Suprapubic skin (tissue), 3 donors: Measurements from ENCODE around the gene TMCC1.

Source experiments
- POLR2A ChIP-seq, 2 donors: fragments of 450-650 bp; IDR thresholded peaks; one replicate each; pipeline ENCODE4 v1.6.1; 2017; ENCODE audit warnings: antibody characterized with exemption in 2 of 2, mild to moderate bottlenecking in 2 of 2, moderate library complexity in 2 of 2
- TF ChIP-seq, protein P1 (sequence below), 2 donors: fragments of 200-600 bp in 1 of 2; fragments of 450-650 bp in 1 of 2; sonication (generic) in 1 of 2; IDR thresholded peaks; one replicate each; pipeline ENCODE4 v1.5.1; 2016 to 2019; ENCODE audit warnings: antibody characterized with exemption in 2 of 2, mild to moderate bottlenecking in 1 of 2, moderate library complexity in 1 of 2

GRCh38 chr3:129694228-129694627 lies 199.3 kb downstream of the TMCC1 start:
- TF ChIP-seq, protein P1, sequence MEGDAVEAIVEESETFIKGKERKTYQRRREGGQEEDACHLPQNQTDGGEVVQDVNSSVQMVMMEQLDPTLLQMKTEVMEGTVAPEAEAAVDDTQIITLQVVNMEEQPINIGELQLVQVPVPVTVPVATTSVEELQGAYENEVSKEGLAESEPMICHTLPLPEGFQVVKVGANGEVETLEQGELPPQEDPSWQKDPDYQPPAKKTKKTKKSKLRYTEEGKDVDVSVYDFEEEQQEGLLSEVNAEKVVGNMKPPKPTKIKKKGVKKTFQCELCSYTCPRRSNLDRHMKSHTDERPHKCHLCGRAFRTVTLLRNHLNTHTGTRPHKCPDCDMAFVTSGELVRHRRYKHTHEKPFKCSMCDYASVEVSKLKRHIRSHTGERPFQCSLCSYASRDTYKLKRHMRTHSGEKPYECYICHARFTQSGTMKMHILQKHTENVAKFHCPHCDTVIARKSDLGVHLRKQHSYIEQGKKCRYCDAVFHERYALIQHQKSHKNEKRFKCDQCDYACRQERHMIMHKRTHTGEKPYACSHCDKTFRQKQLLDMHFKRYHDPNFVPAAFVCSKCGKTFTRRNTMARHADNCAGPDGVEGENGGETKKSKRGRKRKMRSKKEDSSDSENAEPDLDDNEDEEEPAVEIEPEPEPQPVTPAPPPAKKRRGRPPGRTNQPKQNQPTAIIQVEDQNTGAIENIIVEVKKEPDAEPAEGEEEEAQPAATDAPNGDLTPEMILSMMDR (IDR thresholded peaks at IDR 0.05), result no peak
- no peak for TF ChIP-seq POLR2A (IDR thresholded peaks at IDR 0.05)
